IMR-90 (cell line): ENCODE results near the gene PPP1R9A. TPM values are rescaled to one million over a fixed set of nuclear protein-coding genes. Genes with fewer than 3 reads are reported as not detected.

ENCODE experiments used
- ATAC-seq: fragments of 200-7000 bp; cut with Tn5 transposase; 2 replicates; pipeline ENCODE4 v1.9.1; 2020; ENCODE audit warnings: low read depth, mild to moderate bottlenecking, moderate library complexity
- BruUV-seq: library from RNA; stranded (reverse); fragments of 400-500 nt; replicated peaks from 2 replicates; lab custom pipeline; 2021; lab: Mats Ljungman, UMichigan
- CTCF ChIA-PET: fragments of 300-600 bp; formaldehyde crosslinking; extraction: SDS; loops from one replicate; lab custom pipeline; 2021; ENCODE audit warnings: antibody characterized with exemption; lab: Yijun Ruan, JAX
- POLR2A ChIA-PET: fragments of 300-600 bp; sonication (Branson Sonifier 250); formaldehyde crosslinking; loops from one replicate; lab custom pipeline; 2022; ENCODE audit warnings: antibody characterized with exemption; ENCODE audit not compliant: unreplicated experiment; lab: Charles Lee
- DNase-seq: peaks from one replicate; pipeline ENCODE4 v3.0.0; 2013
- H2AFZ ChIP-seq: replicated peaks from 2 replicates; pipeline ENCODE3; 2013; ENCODE audit warnings: low read length, mild to moderate bottlenecking; ENCODE audit not compliant: poor library complexity
- H2AK5ac ChIP-seq: 2 replicates; pipeline ENCODE4 v1.6.1; 2013; ENCODE audit warnings: low read depth, low read length, inconsistent platforms
- H2AK9ac ChIP-seq: replicated peaks from 2 replicates; pipeline ENCODE3; 2013; ENCODE audit warnings: mild to moderate bottlenecking, low read depth, low read length, moderate library complexity; ENCODE audit not compliant: poor library complexity
- H2BK120ac ChIP-seq: 2 replicates; pipeline ENCODE4 v1.6.1; 2013; ENCODE audit warnings: low read depth, low read length, inconsistent platforms
- H2BK15ac ChIP-seq: 3 replicates; pipeline ENCODE4 v1.6.1; 2013; ENCODE audit warnings: low read depth, low read length, inconsistent platforms
- H2BK20ac ChIP-seq: 2 replicates; pipeline ENCODE4 v1.6.1; 2013; ENCODE audit warnings: low read depth, mild to moderate bottlenecking, inconsistent platforms, low read length, moderate library complexity
- H2BK5ac ChIP-seq: 2 replicates; pipeline ENCODE4 v1.6.1; 2013; ENCODE audit warnings: mild to moderate bottlenecking, low read depth, low read length, inconsistent platforms; ENCODE audit not compliant: poor library complexity, severe bottlenecking
- H3K14ac ChIP-seq: replicated peaks from 2 replicates; pipeline ENCODE4 v1.6.1; 2013; ENCODE audit warnings: low read depth, low read length, inconsistent platforms
- H3K18ac ChIP-seq: 2 replicates; pipeline ENCODE4 v1.6.1; 2013; ENCODE audit warnings: low read depth, low read length, control low read depth
- H3K23ac ChIP-seq: 2 replicates; pipeline ENCODE4 v1.6.1; 2013; ENCODE audit warnings: low read depth, low read length, inconsistent platforms
- H3K27ac ChIP-seq: 2 replicates; pipeline ENCODE4 v1.5.1; 2013; ENCODE audit warnings: mild to moderate bottlenecking, control low read depth, low read length; ENCODE audit not compliant: insufficient read depth
- H3K27me3 ChIP-seq: 2 replicates; pipeline ENCODE4 v1.6.1; 2013; ENCODE audit warnings: low read length; ENCODE audit not compliant: control insufficient read depth, insufficient read depth
- H3K36me3 ChIP-seq: 2 replicates; pipeline ENCODE4 v1.6.1; 2013; ENCODE audit warnings: low read length, mixed read lengths; ENCODE audit not compliant: control insufficient read depth, insufficient read depth
- H3K4ac ChIP-seq: 2 replicates; pipeline ENCODE4 v1.6.1; 2013; ENCODE audit warnings: low read depth, low read length, inconsistent platforms
- H3K4me1 ChIP-seq: 2 replicates; pipeline ENCODE4 v1.6.1; 2013; ENCODE audit warnings: low read length, mixed read lengths; ENCODE audit not compliant: control insufficient read depth, insufficient read depth
- H3K4me2 ChIP-seq: 2 replicates; pipeline ENCODE4 v1.6.1; 2013; ENCODE audit warnings: low read depth, mild to moderate bottlenecking, control low read depth, low read length, moderate library complexity
- H3K4me3 ChIP-seq: 2 replicates; pipeline ENCODE4 v1.5.1; 2013; ENCODE audit warnings: low read depth, mild to moderate bottlenecking, control low read depth, low read length, moderate library complexity; ENCODE audit not compliant: insufficient read depth
- H3K56ac ChIP-seq: 2 replicates; pipeline ENCODE4 v1.6.1; 2013; ENCODE audit warnings: low read length, inconsistent platforms; ENCODE audit not compliant: insufficient read depth; ENCODE audit errors: extremely low read depth
- H3K79me1 ChIP-seq, 2 experiments: 2 replicates each; pipeline ENCODE4 v1.6.1; 2013; ENCODE audit warnings: low read length in 2 of 2, inconsistent platforms in 1 of 2, low read depth in 1 of 2
- H3K9ac ChIP-seq: 2 replicates; pipeline ENCODE4 v1.6.1; 2013; ENCODE audit warnings: low read depth, low read length, control low read depth
- H3K9me1 ChIP-seq: 2 replicates; pipeline ENCODE4 v1.6.1; 2013; ENCODE audit warnings: low read length, inconsistent platforms; ENCODE audit not compliant: insufficient read depth
- H3K9me3 ChIP-seq: 2 replicates; pipeline ENCODE4 v1.6.1; 2013; ENCODE audit warnings: low read length; ENCODE audit not compliant: control insufficient read depth, insufficient read depth
- H4K20me1 ChIP-seq: 2 replicates; pipeline ENCODE4 v1.6.1; 2013; ENCODE audit warnings: low read length, inconsistent platforms; ENCODE audit not compliant: insufficient read depth
- H4K5ac ChIP-seq: 2 replicates; pipeline ENCODE4 v1.6.1; 2013; ENCODE audit warnings: mild to moderate bottlenecking, low read depth, low read length, control low read depth
- H4K8ac ChIP-seq, 2 experiments: 2 replicates each; pipeline ENCODE4 v1.6.1; 2013; ENCODE audit warnings: low read depth in 2 of 2, low read length in 2 of 2, control low read depth in 1 of 2, inconsistent platforms in 1 of 2
- H4K91ac ChIP-seq: 2 replicates; pipeline ENCODE4 v1.6.1; 2013; ENCODE audit warnings: low read depth, low read length, inconsistent platforms; ENCODE audit not compliant: insufficient read depth
- CTCF ChIP-seq: conservative IDR thresholded peaks from 2 replicates; pipeline ENCODE4 v1.5.1; 2012; ENCODE audit warnings: mild to moderate bottlenecking, low read depth, low read length, improper control_type of control experiment
- MAFK ChIP-seq: IDR thresholded peaks from 2 replicates; pipeline ENCODE4 v1.6.1; 2012; ENCODE audit warnings: low read depth, low read length, improper control_type of control experiment
- WGBS, 2 experiments: methylation state at CpG; one replicate each; pipeline versions ENCODE4 v1.1.5 to v1.1.7; 2013; ENCODE audit warnings: missing lambda C conversion rate in 2 of 2; ENCODE audit not compliant: insufficient read length in 1 of 2; ENCODE audit errors: extremely low coverage in 2 of 2; 5-methylcytosine and 5-hydroxymethylcytosine counted together
- dilution Hi-C: fragments of 300-500 bp; cut with HindIII; formaldehyde crosslinking; loops from one replicate; pipeline ENCODE4 v1.14.3; 2018; ENCODE audit warnings: low sequenced_read_pairs; ENCODE audit not compliant: unreplicated experiment
- in situ Hi-C: fragments of 300-500 bp; cut with MboI; formaldehyde crosslinking; loops from 3 replicates; pipeline ENCODE4 v1.14.3; 2019; ENCODE audit warnings: low sequenced_read_pairs, inconsistent platforms, mixed read lengths
- intact Hi-C: fragments of 100-400 bp; cut with micrococcal nuclease; formaldehyde crosslinking; loops from 2 replicates; pipeline ENCODE4 v1.10.0; 2022
- polyA plus RNA-seq, 3 experiments: library from polyadenylated mRNA; depleted of rRNA; stranded (reverse); fragments of >200 nt; gene quantifications; 2 replicates each; pipeline ENCODE4 v1.2.3, GENCODE V29; 2012; ENCODE audit warnings: low replicate concordance in 1 of 3
- total RNA-seq: library from RNA; depleted of rRNA; stranded (reverse); fragments of >200 nt; gene quantifications from 2 replicates; pipeline ENCODE4 v1.2.3, GENCODE V29; 2012

Gene PPP1R9A
- total and polyA plus RNA-seq, 2 of the 4 experiments (the other 2 are of a cell fraction), result not detected

- CTCF ChIA-PET, result no interaction called here
- Histone ChIP-seq H4K8ac (no peak overlapping the region), H2BK120ac (no peak overlapping the region), H3K79me1 (no peaks in the 10 kb centered on the region), H2BK5ac (no peak overlapping the region), H4K5ac (no peak overlapping the region), H3K9me1 (no peaks in the 10 kb centered on the region), H3K9me3 (no peaks in the 10 kb centered on the region), H3K4me3 (no peak overlapping the region), H3K23ac (no peak overlapping the region), H4K20me1 (no peaks in the 10 kb centered on the region), H3K4ac (no peak overlapping the region), H3K18ac (no peak overlapping the region), H3K36me3 (no peaks in the 10 kb centered on the region), H3K9ac (no peak overlapping the region), H3K4me2 (no peak overlapping the region), H2BK15ac (no peak overlapping the region), H2AFZ (no peak overlapping the region), H2BK20ac (no peak overlapping the region), H3K14ac (no peak overlapping the region), H3K27me3 (peaks cover 2% of the 10 kb centered on the region; the same call in 1 of the 2 replicates), H2AK9ac (no peak overlapping the region), H3K4me1 (no peaks in the 10 kb centered on the region), H3K56ac (no peak overlapping the region), H2AK5ac (no peak overlapping the region), H3K27ac (no peak overlapping the region), H4K91ac (no peak overlapping the region)
- dilution Hi-C loops (no loop called here), in situ Hi-C loops (no loop called here), intact Hi-C loops (no loop called here)
- TF ChIP-seq CTCF, result no peak
- TF ChIP-seq MAFK, result 0 out of 2 replicates have a peak, but pooled peaks have one; percentile 7
- no CpG with 5 or more reads among the region's 1 CpG for WGBS, 2 experiments
- no TSS peak for BruUV-seq
- ATAC-seq, result no peak
- no peak for DNase-seq
- POLR2A ChIA-PET, result no interaction called here
Observed at GRCh38 chr7:95251966-95252365, 344.6 kb downstream of the PPP1R9A start.
